Sigmoid colon (tissue), 4 donors: Measurements from ENCODE around the gene GNB3.

Source experiments
- EP300 ChIP-seq, 4 donors: sonication (generic); formaldehyde crosslinking; IDR thresholded peaks; one replicate each; pipeline ENCODE4 v1.6.1; 2017; ENCODE audit warnings: antibody characterized with exemption in 4 of 4
- POLR2A ChIP-seq, 2 donors: fragments of 450-650 bp; IDR thresholded peaks; one replicate each; pipeline ENCODE4 v1.6.1; 2016; ENCODE audit warnings: antibody characterized with exemption in 2 of 2, mild to moderate bottlenecking in 2 of 2, moderate library complexity in 2 of 2
- TF ChIP-seq, protein P1 (sequence below), 4 experiments: fragments of 450-650 bp in 3 of 4; fragments of 200-600 bp in 1 of 4; IDR thresholded peaks; one replicate each; pipeline ENCODE4 v1.5.1; 2016 to 2019; ENCODE audit warnings: antibody characterized with exemption in 4 of 4, mild to moderate bottlenecking in 3 of 4, moderate library complexity in 2 of 4

- TF ChIP-seq, protein P1, sequence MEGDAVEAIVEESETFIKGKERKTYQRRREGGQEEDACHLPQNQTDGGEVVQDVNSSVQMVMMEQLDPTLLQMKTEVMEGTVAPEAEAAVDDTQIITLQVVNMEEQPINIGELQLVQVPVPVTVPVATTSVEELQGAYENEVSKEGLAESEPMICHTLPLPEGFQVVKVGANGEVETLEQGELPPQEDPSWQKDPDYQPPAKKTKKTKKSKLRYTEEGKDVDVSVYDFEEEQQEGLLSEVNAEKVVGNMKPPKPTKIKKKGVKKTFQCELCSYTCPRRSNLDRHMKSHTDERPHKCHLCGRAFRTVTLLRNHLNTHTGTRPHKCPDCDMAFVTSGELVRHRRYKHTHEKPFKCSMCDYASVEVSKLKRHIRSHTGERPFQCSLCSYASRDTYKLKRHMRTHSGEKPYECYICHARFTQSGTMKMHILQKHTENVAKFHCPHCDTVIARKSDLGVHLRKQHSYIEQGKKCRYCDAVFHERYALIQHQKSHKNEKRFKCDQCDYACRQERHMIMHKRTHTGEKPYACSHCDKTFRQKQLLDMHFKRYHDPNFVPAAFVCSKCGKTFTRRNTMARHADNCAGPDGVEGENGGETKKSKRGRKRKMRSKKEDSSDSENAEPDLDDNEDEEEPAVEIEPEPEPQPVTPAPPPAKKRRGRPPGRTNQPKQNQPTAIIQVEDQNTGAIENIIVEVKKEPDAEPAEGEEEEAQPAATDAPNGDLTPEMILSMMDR (IDR thresholded peaks at IDR 0.05), result no peak
- TF ChIP-seq POLR2A (IDR thresholded peaks at IDR 0.05), result no peak
- TF ChIP-seq EP300 (IDR thresholded peaks at IDR 0.05), result no peak
These were observed 10.3 kb upstream of the GNB3 start for GRCh38 chr12:6830286-6830890.
